GM12878 (cell line): ENCODE data around the gene NAXE. TPM values are rescaled to one million over a fixed set of nuclear protein-coding genes. Genes with fewer than 3 reads are reported as not detected.

Source experiments
- ATAC-seq: fragments of 200-7000 bp; cut with Tn5 transposase; 3 replicates; pipeline ENCODE4 v1.9.1; 2020; ENCODE audit warnings: mild to moderate bottlenecking, moderate library complexity
- BruUV-seq: library from RNA; stranded (reverse); fragments of 400-500 nt; replicated peaks from 2 replicates; lab custom pipeline; 2021; lab: Mats Ljungman, UMichigan
- CTCF ChIA-PET: fragments of 300-600 bp; sonication (Branson Sonifier 250); formaldehyde crosslinking; extraction: SDS; loops from one replicate; lab custom pipeline; 2021; ENCODE audit warnings: inconsistent platforms; lab: Yijun Ruan, JAX
- POLR2A ChIA-PET: fragments of 350-600 bp; formaldehyde crosslinking; extraction: SDS; loops from one replicate; lab custom pipeline; 2021; ENCODE audit warnings: inconsistent platforms; lab: Charles Lee
- RAD21 ChIA-PET: fragments of 300-600 bp; sonication (Branson Sonifier 250); formaldehyde crosslinking; loops from one replicate; lab custom pipeline; 2023; ENCODE audit warnings: antibody characterized with exemption; ENCODE audit not compliant: unreplicated experiment; lab: Charles Lee
- SMC1A ChIA-PET: fragments of 300-600 bp; sonication (Branson Sonifier 250); formaldehyde crosslinking; loops from one replicate; lab custom pipeline; 2023; ENCODE audit not compliant: unreplicated experiment, uncharacterized antibody; lab: Charles Lee
- DNase-seq: peaks from one replicate; pipeline ENCODE4 v3.0.0-alpha.2; 2011; ENCODE audit warnings: low read depth, low spot score
- FAIRE-seq: peaks from 3 replicates; lab custom pipeline; 2011; peaks lifted over from hg19 to GRCh38; lab: Jason Lieb, UNC
- H2AFZ ChIP-seq: 2 replicates; pipeline ENCODE4 v1.6.0; 2011; ENCODE audit warnings: low read depth, low read length, control low read depth; ENCODE audit not compliant: control insufficient read depth
- H3K27ac ChIP-seq: 2 replicates; pipeline ENCODE4 v1.5.1; 2011; ENCODE audit warnings: control low read depth; ENCODE audit not compliant: control insufficient read depth, insufficient read depth
- H3K27me3 ChIP-seq, 2 experiments: replicated peaks in 1 of 2; 2 replicates each; pipeline versions ENCODE4 v1.6.0 to v1.6.1; 2011; ENCODE audit warnings: low read length in 1 of 2; ENCODE audit not compliant: control insufficient read depth in 2 of 2, insufficient read depth in 2 of 2
- H3K36me3 ChIP-seq, 2 experiments: 2 replicates each; pipeline ENCODE4 v1.5.1; 2011; ENCODE audit warnings: low read length in 1 of 2; ENCODE audit not compliant: control insufficient read depth in 2 of 2, insufficient read depth in 2 of 2
- H3K4me1 ChIP-seq: 2 replicates; pipeline ENCODE4 v1.6.1; 2011; ENCODE audit warnings: mild to moderate bottlenecking, low read length, moderate library complexity, mixed read lengths; ENCODE audit not compliant: control insufficient read depth, insufficient read depth
- H3K4me2 ChIP-seq: 2 replicates; pipeline ENCODE4 v1.6.0; 2011; ENCODE audit warnings: control low read depth; ENCODE audit not compliant: control insufficient read depth, insufficient read depth
- H3K4me3 ChIP-seq: fragments of 200-600 bp; sonication (generic); 2 replicates; pipeline ENCODE4 v1.5.1; 2016
- H3K79me2 ChIP-seq: 2 replicates; pipeline ENCODE4 v1.6.0; 2011; ENCODE audit warnings: low read length; ENCODE audit not compliant: control insufficient read depth, insufficient read depth
- H3K9ac ChIP-seq: 2 replicates; pipeline ENCODE4 v1.8.0; 2011; ENCODE audit warnings: low read length, control low read depth, mixed read lengths; ENCODE audit not compliant: control insufficient read depth, insufficient read depth
- H3K9me3 ChIP-seq: replicated peaks from 3 replicates; pipeline ENCODE4 v1.5.1; 2011; ENCODE audit warnings: mild to moderate bottlenecking, low read length; ENCODE audit not compliant: control insufficient read depth, insufficient read depth
- H4K20me1 ChIP-seq: 2 replicates; pipeline ENCODE4 v1.6.0; 2011; ENCODE audit not compliant: control insufficient read depth, insufficient read depth
- CBX5 ChIP-seq: sonication (generic); IDR thresholded peaks from 2 replicates; pipeline ENCODE4 v1.6.1; 2016; ENCODE audit warnings: low read depth, moderate library complexity, mild to moderate bottlenecking, inconsistent platforms
- EED ChIP-seq: sonication (generic); IDR thresholded peaks from 2 replicates; pipeline ENCODE4 v1.6.1; 2016; ENCODE audit warnings: antibody characterized with exemption, low read depth
- FOXM1 ChIP-seq: IDR thresholded peaks from 2 replicates; pipeline ENCODE4 v1.6.1; 2012; ENCODE audit warnings: low read depth, mild to moderate bottlenecking, inconsistent platforms, low read length, moderate library complexity
- MEF2B ChIP-seq: fragments of 450-650 bp; IDR thresholded peaks from 2 replicates; pipeline ENCODE4 v1.6.1; 2018; ENCODE audit warnings: mild to moderate bottlenecking, moderate library complexity; ENCODE audit not compliant: partially characterized antibody, poor library complexity, severe bottlenecking
- RB1 ChIP-seq: fragments of 450-650 bp; formaldehyde crosslinking; IDR thresholded peaks from 2 replicates; pipeline ENCODE4 v1.6.1; 2017; ENCODE audit warnings: mild to moderate bottlenecking, borderline replicate concordance
- RBBP5 ChIP-seq: fragments of 200-600 bp; sonication (generic); conservative IDR thresholded peaks from 2 replicates; pipeline ENCODE4 v1.6.1; 2016
- SIN3A ChIP-seq: IDR thresholded peaks from 2 replicates; pipeline ENCODE4 v1.6.1; 2012; ENCODE audit warnings: low read depth, low read length, improper control_type of control experiment
- SREBF2 ChIP-seq: IDR thresholded peaks from 2 replicates; pipeline ENCODE4 v1.6.1; 2012; ENCODE audit warnings: mild to moderate bottlenecking, low read length
- SUPT20H ChIP-seq: IDR thresholded peaks from 2 replicates; pipeline ENCODE4 v1.6.1; 2011; ENCODE audit warnings: low read depth, mild to moderate bottlenecking, low read length, moderate library complexity, borderline replicate concordance; ENCODE audit not compliant: control insufficient read depth
- TCF12 ChIP-seq: IDR thresholded peaks from 2 replicates; pipeline ENCODE4 v1.6.1; 2011; ENCODE audit warnings: low read depth, mild to moderate bottlenecking, low read length
- YBX1 ChIP-seq: fragments of 450-650 bp; IDR thresholded peaks from 2 replicates; pipeline ENCODE4 v1.6.1; 2016; ENCODE audit warnings: antibody characterized with exemption
- ZNF217 ChIP-seq: fragments of 450-650 bp; IDR thresholded peaks from 2 replicates; pipeline ENCODE4 v1.6.1; 2017; ENCODE audit warnings: antibody characterized with exemption, mild to moderate bottlenecking
- WGBS: methylation state at CpG from one replicate; pipeline ENCODE4 v1.1.6; 2016; ENCODE audit warnings: low lambda C conversion rate; ENCODE audit not compliant: insufficient replicate concordance, insufficient coverage; ENCODE audit errors: missing lambda C conversion rate; 5-methylcytosine and 5-hydroxymethylcytosine counted together
- in situ Hi-C: fragments of 300-500 bp; cut with MboI; formaldehyde crosslinking; loops from 9 replicates; pipeline ENCODE4 v1.14.3; 2018; ENCODE audit warnings: mixed read lengths
- intact Hi-C: fragments of 100-400 bp; cut with micrococcal nuclease; formaldehyde crosslinking; loops from one replicate; pipeline ENCODE4 v1.14.2; 2022; ENCODE audit not compliant: unreplicated experiment
- polyA plus RNA-seq, 11 experiments: library from polyadenylated mRNA; depleted of rRNA in 4 of 11; unstranded in 6 of 11; stranded (reverse) in 5 of 11; fragments of >200 nt; fragmentation: Nextera tagmentation in 4 of 11; fragmentation: Illumina TruSeq in 1 of 11; extraction: Ambion mirVana in 4 of 11; extraction: Trizol in 1 of 11; gene quantifications; 1 replicate in 1 of 11; 2 replicates in 10 of 11; pipeline versions ENCODE4 v1.2.1 to v1.2.3, GENCODE V29; 2011 to 2016; ENCODE audit warnings: inconsistent platforms in 2 of 11, missing spikeins in 2 of 11, low read depth in 1 of 11
- total RNA-seq, 4 experiments: library from RNA; depleted of rRNA in 3 of 4; stranded (reverse); fragments of >200 nt in 3 of 4; fragmentation: Illumina TruSeq in 1 of 4; extraction: Trizol in 1 of 4; gene quantifications; 2 replicates each; pipeline versions ENCODE4 v1.2.1 to v1.2.3, GENCODE V29; 2013 to 2021
- TF ChIP-seq, protein P1 (sequence below): IDR thresholded peaks from 2 replicates; pipeline ENCODE4 v1.6.1; 2011; ENCODE audit warnings: low read depth, low read length, improper control_type of control experiment, borderline replicate concordance
- TF ChIP-seq, protein P2 (sequence below): IDR thresholded peaks from 2 replicates; pipeline ENCODE4 v1.6.1; 2011; ENCODE audit warnings: borderline replicate concordance, low read depth, mild to moderate bottlenecking, moderate library complexity, low read length; ENCODE audit not compliant: insufficient read depth, poor library complexity, severe bottlenecking
- TF ChIP-seq, protein P3 (sequence below): IDR thresholded peaks from 2 replicates; pipeline ENCODE4 v1.6.1; 2012; ENCODE audit warnings: low read depth, low read length, improper control_type of control experiment
- TF ChIP-seq, protein P4 (sequence below): fragments of 450-650 bp; IDR thresholded peaks from 2 replicates; pipeline ENCODE4 v1.6.1; 2016; ENCODE audit warnings: mild to moderate bottlenecking
- TF ChIP-seq, protein P5 (sequence below): IDR thresholded peaks from 2 replicates; pipeline ENCODE4 v1.6.1; 2011; ENCODE audit warnings: mild to moderate bottlenecking, low read depth, low read length, moderate library complexity; ENCODE audit not compliant: insufficient replicate concordance

The NAXE gene
- total and polyA plus RNA-seq, 10 of the 15 experiments (the other 5 are each of a cell fraction or from before 2014, with no cell fraction given): 17.8 to 93.3 (median 68.8) TPM

DNA sequence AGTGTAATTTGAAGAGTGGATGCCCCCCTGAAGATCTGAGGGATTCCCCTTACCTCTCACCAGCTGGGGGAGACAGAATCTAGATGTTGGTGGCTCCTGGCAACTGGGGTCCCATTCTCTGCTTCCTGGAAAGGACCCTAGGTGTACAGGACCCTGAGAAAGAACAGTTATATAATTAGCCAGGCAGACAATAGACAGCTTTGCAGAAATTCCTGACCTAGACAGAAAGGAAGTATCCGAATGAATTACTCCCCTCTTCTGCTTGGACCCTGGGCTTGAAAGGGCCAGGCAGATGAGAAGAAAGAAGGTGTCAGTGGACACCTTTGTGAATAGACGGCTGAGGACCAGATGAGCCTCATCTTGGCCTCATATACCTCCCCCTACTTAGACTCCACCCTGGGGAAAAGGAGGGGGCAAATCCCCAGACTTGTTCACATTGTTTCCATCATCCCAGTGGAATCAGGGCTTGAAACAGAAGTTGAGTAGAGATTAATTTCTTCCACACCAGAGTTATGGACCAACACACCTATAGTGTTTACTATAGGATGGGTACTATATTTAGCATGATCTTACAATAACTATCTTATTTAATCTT lies 17.4 kb upstream of the NAXE start (continued):
- no peak for TF ChIP-seq MEF2B
- TF ChIP-seq EED: no peak
- TF ChIP-seq RB1: no peak
- TF ChIP-seq, protein P1, sequence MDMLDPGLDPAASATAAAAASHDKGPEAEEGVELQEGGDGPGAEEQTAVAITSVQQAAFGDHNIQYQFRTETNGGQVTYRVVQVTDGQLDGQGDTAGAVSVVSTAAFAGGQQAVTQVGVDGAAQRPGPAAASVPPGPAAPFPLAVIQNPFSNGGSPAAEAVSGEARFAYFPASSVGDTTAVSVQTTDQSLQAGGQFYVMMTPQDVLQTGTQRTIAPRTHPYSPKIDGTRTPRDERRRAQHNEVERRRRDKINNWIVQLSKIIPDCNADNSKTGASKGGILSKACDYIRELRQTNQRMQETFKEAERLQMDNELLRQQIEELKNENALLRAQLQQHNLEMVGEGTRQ: no peak
- TF ChIP-seq, protein P2, sequence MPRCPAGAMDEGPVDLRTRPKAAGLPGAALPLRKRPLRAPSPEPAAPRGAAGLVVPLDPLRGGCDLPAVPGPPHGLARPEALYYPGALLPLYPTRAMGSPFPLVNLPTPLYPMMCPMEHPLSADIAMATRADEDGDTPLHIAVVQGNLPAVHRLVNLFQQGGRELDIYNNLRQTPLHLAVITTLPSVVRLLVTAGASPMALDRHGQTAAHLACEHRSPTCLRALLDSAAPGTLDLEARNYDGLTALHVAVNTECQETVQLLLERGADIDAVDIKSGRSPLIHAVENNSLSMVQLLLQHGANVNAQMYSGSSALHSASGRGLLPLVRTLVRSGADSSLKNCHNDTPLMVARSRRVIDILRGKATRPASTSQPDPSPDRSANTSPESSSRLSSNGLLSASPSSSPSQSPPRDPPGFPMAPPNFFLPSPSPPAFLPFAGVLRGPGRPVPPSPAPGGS: no peak
- no peak for TF ChIP-seq FOXM1
- TF ChIP-seq, all 136 proteins: peak for 0

DNA sequence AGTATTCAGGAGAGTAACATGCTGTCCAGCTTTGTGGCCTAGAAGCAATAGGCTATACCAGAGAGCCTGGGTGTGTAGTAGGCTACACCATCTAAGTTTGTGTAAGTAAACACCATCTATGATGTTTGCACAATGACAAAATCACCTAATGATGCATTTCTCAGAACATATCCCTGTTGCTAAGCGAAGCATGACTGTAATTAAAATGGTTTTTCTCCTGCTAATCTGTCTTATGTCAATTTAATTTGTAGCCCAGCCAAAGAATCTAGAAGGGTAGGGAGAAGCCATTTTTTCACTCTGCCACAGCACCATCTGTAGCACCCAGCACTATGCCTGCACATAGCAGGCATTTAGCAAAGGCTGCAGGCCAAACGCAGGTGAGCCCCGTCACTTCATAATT lies 14.0 kb upstream of the NAXE start:
- DNase-seq (no peak), ATAC-seq (no peak), FAIRE-seq (no peak)
- ChIA-PET SMC1A (interaction anchor here (1.0 kb wide), 1 partner anchor 31 kb away, joined by 3 read pairs; no protein-coding TSS in a partner anchor), CTCF (interaction anchor here (0.6 to 5.7 kb wide), 3 partner anchors 44 to 149 kb away, joined by 3 to 25 read pairs (median 4); no protein-coding TSS in a partner anchor), POLR2A (interaction anchor here (1.2 kb wide), 1 partner anchor 16 kb away, joined by 3 read pairs; no protein-coding TSS in a partner anchor), RAD21 (interaction anchor here (1.3 to 1.9 kb wide), 2 partner anchors 77 to 120 kb away, joined by 4 read pairs; partner anchors contain the start of gene MEF2D)
- Histone ChIP-seq H2AFZ (no peak overlapping the region), H3K36me3 (no peaks in the 10 kb centered on the region), H3K79me2 (no peaks in the 10 kb centered on the region), H3K4me2 (no peak overlapping the region), H3K4me3 (no peak overlapping the region), H3K27ac (no peak overlapping the region), H3K9me3 (no peaks in the 10 kb centered on the region), H3K4me1 (peaks cover 9% of the 10 kb centered on the region), H4K20me1 (no peaks in the 10 kb centered on the region), H3K27me3 (no peaks in the 10 kb centered on the region; a peak in 1 of 4 replicates), H3K9ac (no peak overlapping the region)
- intact Hi-C loops: no loop called here
- BruUV-seq: no TSS peak
- WGBS: 43% methylated on average over 3 of the region's 3 CpGs
- in situ Hi-C loops: no loop called here
- TF ChIP-seq SIN3A (no peak), CBX5 (no peak), ZNF217 (no peak), SUPT20H (no peak), YBX1 (no peak), SREBF2 (no peak), RBBP5 (no peak), TCF12 (no peak)
- TF ChIP-seq, protein P3, sequence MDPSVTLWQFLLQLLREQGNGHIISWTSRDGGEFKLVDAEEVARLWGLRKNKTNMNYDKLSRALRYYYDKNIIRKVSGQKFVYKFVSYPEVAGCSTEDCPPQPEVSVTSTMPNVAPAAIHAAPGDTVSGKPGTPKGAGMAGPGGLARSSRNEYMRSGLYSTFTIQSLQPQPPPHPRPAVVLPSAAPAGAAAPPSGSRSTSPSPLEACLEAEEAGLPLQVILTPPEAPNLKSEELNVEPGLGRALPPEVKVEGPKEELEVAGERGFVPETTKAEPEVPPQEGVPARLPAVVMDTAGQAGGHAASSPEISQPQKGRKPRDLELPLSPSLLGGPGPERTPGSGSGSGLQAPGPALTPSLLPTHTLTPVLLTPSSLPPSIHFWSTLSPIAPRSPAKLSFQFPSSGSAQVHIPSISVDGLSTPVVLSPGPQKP: no peak
- TF ChIP-seq, protein P4, sequence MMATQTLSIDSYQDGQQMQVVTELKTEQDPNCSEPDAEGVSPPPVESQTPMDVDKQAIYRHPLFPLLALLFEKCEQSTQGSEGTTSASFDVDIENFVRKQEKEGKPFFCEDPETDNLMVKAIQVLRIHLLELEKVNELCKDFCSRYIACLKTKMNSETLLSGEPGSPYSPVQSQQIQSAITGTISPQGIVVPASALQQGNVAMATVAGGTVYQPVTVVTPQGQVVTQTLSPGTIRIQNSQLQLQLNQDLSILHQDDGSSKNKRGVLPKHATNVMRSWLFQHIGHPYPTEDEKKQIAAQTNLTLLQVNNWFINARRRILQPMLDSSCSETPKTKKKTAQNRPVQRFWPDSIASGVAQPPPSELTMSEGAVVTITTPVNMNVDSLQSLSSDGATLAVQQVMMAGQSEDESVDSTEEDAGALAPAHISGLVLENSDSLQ: no peak
- TF ChIP-seq, protein P5, sequence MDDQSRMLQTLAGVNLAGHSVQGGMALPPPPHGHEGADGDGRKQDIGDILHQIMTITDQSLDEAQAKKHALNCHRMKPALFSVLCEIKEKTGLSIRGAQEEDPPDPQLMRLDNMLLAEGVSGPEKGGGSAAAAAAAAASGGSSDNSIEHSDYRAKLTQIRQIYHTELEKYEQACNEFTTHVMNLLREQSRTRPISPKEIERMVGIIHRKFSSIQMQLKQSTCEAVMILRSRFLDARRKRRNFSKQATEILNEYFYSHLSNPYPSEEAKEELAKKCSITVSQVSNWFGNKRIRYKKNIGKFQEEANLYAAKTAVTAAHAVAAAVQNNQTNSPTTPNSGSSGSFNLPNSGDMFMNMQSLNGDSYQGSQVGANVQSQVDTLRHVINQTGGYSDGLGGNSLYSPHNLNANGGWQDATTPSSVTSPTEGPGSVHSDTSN: no peak
